HG02588 (cell line): Measurements from ENCODE around the gene LIME1.

Source experiments
- ATAC-seq: cut with Tn5 transposase; IDR thresholded peaks from one replicate; pipeline ENCODE4 v1.9.1; 2021; ENCODE audit warnings: mild to moderate bottlenecking, moderate library complexity; ENCODE audit not compliant: unreplicated experiment

The LIME1 gene

DNA sequence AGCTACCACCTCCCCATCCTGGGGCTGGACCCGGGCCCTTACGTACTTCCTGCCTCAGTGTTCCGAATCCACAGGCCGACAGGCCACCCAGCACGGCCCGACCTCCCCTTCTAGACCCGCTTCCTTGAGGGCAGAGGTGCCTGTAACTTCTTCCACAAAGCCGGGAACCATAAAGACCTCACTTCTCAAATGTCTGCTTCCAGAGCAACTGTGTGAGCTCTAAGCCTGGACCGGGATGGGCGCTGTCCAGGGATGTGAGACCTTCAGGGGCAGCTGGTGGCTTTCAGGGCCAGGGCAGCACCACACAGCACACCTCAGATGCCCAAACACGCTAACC, 12.4 kb downstream of the LIME1 start:
- no peak for ATAC-seq

GRCh38 chr20:63749597-63750508, 13.4 kb downstream of the LIME1 start:
- ATAC-seq: no peak

DNA sequence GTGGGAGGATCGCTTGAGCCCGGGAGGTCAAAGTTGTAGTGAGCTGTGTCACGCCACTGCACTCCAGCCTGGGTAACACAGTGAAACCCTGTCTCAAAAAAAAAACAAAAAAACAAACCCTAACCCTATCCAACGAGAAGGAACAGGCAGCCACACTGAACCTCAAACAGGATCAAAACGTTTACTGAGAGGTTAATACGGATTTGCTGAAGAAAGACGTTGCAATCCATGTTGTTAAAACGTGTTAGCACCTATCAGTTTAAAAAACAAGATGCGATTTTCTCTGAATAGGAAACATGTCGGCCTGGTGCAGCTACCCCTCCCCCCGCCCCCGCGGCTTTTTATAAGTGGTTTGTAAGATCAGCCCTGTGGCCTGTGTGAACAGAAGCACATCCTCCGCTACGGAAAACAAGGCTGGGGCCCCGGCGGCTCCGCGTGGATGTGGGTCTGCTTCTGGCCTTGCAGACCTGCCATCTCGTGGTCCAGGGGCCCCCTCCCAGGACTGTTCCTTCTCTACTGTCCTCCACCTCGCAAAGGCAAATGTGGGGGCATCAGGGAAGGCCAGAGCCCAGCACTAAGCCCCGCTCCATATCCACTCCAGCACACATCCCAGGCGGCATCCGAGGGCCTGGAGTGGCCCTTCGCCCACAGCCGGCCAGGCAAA, 14.5 kb downstream of the LIME1 start:
- no peak for ATAC-seq

- ATAC-seq: no peak
Observed at GRCh38 chr20:63751471-63752271, 15.2 kb downstream of the LIME1 start.

- no peak for ATAC-seq
Observed at GRCh38 chr20:63752411-63753101, 16.1 kb downstream of the LIME1 start.

DNA sequence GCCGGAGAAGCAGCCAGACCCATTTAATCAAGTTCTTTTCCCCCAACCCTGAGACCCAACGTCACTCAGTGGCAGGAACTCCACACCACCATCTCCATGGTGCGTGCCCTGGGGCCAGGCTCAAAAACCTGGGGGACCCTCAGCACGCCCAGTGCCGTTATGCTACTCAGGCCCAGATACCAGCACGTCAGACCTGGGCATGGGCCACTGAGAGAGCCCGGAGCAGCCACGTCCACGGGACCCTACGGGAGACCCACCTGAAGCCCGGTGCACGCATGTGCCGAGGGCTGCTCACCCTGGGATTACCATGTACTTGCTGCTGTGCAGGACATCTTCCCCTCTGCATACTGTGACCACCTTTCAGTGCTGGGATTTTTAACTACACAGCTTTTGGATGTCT, 16.9 kb downstream of the LIME1 start:
- ATAC-seq: no peak

- no peak for ATAC-seq
Observed at GRCh38 chr20:63754008-63754407, 17.5 kb downstream of the LIME1 start.

GRCh38 chr20:63755933-63756647, 19.6 kb downstream of the LIME1 start:
- no peak for ATAC-seq

DNA sequence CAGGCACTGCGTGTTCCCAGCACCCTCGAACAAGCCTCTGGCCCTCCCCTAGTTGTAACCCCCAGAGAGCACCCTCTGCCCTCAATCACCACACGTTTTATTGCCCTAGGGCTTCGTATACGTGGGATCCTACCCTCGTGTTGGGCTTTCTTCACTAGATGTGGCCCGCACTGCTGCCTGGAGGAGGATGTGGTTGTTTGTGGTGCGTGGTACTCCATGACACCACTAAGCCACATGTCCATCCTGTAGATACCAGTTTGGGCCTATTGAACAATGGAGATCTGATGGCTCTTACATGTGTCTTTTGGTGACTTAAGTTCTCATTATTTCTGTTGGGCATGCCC, 20.2 kb downstream of the LIME1 start:
- no peak for ATAC-seq

DNA sequence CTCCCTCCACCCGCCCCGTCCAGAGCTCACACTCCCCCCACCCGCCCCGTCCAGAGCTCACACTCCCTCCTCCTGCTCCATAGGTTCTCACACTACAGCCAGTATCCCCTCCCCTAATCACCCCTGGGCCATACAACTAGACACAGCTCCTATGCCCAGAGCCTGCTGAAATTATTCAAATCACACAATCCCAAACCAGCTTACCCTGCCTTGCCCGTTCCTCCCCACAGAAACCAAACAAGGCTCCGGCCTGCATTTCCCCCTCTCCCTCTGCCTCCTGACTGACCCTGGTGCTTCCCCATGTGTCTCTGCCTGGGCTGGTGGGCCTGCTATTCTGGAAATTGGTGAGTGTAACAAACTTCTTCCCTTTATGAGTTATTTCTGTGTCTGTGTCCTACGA, 21.7 kb downstream of the LIME1 start:
- ATAC-seq: no peak

DNA sequence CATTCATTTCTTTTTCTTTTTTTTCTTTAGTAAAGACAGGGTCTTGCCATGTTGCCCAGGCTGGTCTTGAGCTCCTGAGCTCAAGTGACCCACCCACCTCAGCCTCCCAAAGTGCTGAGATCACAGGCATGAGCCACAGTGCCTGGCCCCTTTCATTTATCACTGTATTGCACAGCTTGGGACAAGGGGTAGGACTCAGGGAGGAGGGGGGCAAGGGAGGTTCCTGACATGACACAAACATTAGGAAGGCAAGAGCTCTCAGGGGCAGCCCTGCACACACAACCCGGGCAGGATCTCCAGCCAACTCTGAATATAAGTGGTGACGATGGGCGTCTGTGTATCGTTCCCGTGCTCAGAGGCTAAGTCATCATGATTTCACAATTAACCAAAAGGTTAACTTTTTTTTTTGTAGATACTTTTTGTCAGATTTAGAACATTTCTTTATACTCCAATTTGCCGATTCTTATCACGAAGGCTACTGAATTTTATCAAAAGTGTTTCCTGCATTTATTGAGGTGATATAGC, 23.0 kb downstream of the LIME1 start:
- ATAC-seq: no peak

GRCh38 chr20:63765082-63765873, 28.8 kb downstream of the LIME1 start:
- ATAC-seq: no peak

DNA sequence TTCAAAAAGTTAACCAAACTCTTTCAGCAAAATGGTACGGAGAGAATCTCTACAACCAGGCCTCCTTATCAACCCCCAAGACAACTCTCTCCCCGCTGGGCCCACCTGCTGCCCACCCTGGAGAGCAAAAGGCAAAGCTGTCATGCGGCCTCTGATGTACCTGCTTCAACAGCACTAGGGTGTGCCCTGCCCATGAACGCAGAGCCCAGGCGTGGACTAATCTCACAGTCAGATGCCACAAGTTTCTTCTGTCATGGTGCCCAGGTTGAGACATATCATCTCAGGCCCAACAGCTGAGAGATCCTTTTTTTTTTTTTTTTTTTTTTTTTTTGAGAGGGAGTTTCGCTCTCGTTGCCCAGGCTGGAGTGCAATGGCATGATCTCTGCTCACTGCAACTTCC, 29.4 kb downstream of the LIME1 start:
- ATAC-seq: no peak

DNA sequence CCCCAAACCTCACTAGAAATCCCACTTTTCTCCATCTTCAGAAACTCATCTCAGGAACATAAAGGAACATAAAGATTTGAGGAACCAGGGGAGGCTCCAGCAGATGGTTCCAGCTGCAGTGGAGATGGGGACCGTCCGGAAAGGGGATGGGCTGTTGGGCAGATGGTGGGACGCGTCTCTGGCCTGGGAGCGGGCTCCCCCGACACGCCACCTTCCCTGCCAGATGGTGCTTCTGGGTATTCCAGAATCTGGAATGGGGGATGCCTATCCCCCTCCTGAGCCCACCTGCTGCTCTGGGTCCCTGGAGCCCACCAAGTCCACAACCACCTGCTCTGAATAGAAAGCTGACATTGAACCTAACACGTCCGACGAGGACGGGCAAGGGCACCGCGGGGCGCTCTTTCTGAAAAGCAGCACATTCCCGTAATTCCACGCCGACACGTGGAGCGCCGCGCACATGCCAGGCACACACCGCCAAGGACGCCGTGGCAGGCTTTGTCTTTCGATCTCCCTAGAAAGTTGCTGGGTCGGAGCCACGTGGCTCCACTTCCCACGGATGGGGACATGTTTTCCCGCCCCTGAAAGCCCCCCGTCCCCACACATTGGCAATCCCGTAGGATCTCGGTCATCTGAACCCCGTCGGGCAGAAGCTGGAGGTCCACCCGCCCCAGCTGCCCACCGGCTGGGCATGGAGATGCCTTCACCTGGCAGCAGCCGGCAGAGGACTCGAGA, 30.4 kb downstream of the LIME1 start:
- ATAC-seq: no peak

- ATAC-seq: no peak
Observed at GRCh38 chr20:63767456-63767855, 31.0 kb downstream of the LIME1 start.

- no peak for ATAC-seq
Observed at GRCh38 chr20:63767886-63768285, 31.4 kb downstream of the LIME1 start.

- ATAC-seq: no peak
Observed at GRCh38 chr20:63768591-63769515, 32.4 kb downstream of the LIME1 start.
